Measurements from ENCODE around the gene CS.
A peak's percentile ranks its signal among the peaks of the same experiment; 100 is the strongest.
"Not testable (repeated sequence)": the region's sequence is repeated elsewhere in the genome, so short reads cannot be mapped to it uniquely, and the experiment has no call there.

Gene CS

GRCh38 chr12:56299853-56300643, at the start of gene CS:
CS (minus strand) TSS chr12:56300330; CDS start chr12:56300201, 129 bp downstream.
- peak; percentile 91 to 99 (median 98) for DNase-seq (ENCODE audit: low read depth in 4 of 4, low spot score in 1 of 4)

DNA sequence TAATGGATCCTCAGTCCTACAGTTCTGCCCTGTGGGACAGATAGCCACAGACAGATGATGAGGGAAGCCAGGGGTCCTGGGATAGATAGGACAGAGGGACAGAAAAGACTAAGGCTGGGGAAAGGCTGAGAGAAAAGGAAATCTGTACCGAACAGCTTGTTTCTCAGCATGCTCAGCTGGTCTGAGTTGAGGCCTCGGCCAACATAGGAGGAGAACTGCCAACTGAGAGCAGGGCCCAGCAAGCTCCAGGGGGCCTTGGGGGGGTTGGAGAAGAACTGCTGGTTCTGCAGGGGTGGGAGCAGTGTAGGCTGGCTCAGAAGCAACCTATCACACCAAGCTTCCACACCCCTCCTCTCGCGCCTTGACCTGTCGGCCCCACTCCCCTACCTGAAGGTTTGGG, 48.6 kb upstream of the CS start:
- DNase-seq (ENCODE audit: low read depth in 4 of 4, low spot score in 1 of 4): no peak

DNA sequence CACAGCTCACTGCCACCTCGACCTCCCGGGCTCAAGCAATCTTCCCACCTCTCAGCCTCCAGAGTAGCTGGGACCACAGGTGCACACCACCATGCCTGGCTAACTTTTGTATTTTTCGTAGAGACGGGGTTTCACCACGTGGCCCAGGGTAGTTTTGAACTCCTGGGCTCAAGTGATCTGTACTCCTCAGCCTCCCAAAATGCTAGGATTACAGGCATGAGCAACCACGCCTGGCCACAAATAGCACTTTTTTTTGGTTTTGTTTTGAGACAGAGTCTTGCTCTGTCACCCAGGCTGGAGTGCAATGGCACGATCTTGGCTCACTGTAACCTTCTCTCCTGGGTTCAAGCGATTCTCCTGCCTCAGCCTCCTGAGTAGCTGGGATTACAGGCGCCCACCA, 47.1 kb upstream of the CS start:
- not testable (repeated sequence) for DNase-seq (ENCODE audit: low read depth in 4 of 4, low spot score in 1 of 4)

DNA sequence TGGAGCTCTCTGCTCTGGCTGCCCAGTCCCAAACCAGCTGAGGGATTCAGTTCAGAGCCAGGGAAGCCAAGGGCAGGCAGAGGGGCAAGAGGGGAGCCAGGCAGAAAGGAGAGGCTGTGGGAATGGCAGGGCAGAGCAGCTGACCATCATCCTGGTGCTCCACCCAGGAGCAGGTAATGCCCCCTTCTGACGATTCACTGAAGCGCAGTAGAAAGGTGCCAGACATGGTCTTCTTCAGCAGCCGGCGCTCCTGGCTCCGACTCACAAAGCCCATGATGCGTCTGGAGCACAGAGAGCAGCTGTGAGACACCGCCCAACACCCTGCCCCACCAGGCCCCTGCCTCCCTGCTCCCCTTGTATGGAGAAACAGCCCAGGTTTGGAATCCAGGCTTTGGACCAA, 46.5 kb upstream of the CS start:
- no peak for DNase-seq (ENCODE audit: low read depth in 4 of 4, low spot score in 1 of 4)

- DNase-seq (ENCODE audit: low read depth in 4 of 4, low spot score in 1 of 4): not testable (repeated sequence)
Observed at GRCh38 chr12:56342290-56342689, 42.2 kb upstream of the CS start.

- no peak for DNase-seq (ENCODE audit: low read depth in 4 of 4, low spot score in 1 of 4)
Observed at GRCh38 chr12:56341616-56342015, 41.5 kb upstream of the CS start.

- no peak for DNase-seq (ENCODE audit: low read depth in 4 of 4, low spot score in 1 of 4)
Observed at GRCh38 chr12:56339158-56339422, 39.0 kb upstream of the CS start.

DNA sequence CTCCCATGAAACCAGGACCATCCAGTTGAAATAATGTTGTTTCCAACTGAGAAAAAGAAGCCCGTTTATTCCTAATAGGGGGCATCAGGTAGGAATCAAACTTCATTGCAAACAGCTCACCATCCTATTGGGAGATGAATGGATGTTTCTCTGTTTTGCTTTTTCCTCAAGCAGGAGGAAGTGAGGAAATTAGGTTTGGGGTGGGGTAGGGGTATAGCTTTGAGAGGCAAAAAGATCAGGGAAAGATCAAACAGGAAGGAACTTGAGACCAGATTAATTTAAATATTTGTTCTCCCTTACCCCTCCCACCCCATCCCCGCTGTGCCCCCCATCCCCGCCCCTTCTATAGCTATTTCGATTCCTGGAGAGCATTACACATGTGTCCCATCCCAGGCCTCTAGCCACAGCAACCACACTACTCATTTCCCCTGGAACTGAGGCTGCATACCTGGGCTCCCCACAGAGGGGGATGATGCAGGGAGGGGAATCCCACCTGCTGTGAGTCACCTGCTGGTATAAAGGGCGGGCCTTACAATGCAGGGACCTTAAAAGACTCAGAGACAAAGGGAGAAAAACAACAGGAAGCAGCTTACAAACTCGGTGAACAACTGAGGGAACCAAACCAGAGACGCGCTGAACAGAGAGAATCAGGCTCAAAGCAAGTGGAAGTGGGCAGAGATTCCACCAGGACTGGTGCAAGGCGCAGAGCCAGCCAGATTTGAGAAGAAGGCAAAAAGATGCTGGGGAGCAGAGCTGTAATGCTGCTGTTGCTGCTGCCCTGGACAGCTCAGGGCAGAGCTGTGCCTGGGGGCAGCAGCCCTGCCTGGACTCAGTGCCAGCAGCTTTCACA, 38.4 kb upstream of the CS start, which contains the start of gene IL23A:
Gene IL23A, plus strand, starts transcription at position 577 of the 850 bp plus-strand sequence. Its CDS starts 161 bp downstream, at position 738.
- DNase-seq (ENCODE audit: low read depth in 4 of 4, low spot score in 1 of 4): peak; percentile 53 to 86 (median 70)

DNA sequence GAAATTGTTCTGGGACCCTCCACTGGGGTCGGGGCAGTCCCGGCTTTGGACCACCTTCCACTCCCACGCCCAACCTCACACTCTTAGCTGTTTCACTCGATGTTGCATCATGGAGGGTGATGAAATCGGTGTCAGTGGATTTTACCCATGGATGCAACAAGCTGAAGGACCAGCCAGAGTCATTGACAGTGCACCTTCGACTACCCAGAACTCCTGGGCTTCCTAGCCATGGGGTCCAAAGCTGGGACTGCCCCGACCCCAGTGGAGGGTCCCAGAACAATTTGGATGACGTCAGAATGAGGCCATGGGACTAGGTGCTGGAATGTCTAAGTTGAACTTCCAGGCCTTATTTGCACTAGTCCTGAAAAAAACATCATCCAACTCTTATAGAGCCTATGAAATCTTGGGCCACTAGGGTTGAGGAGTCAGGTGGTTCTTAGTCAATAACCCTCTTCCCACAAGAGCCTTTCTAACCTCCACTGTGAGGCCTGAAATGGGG, 37.7 kb upstream of the CS start:
- DNase-seq (ENCODE audit: low read depth in 4 of 4, low spot score in 1 of 4): no peak

DNA sequence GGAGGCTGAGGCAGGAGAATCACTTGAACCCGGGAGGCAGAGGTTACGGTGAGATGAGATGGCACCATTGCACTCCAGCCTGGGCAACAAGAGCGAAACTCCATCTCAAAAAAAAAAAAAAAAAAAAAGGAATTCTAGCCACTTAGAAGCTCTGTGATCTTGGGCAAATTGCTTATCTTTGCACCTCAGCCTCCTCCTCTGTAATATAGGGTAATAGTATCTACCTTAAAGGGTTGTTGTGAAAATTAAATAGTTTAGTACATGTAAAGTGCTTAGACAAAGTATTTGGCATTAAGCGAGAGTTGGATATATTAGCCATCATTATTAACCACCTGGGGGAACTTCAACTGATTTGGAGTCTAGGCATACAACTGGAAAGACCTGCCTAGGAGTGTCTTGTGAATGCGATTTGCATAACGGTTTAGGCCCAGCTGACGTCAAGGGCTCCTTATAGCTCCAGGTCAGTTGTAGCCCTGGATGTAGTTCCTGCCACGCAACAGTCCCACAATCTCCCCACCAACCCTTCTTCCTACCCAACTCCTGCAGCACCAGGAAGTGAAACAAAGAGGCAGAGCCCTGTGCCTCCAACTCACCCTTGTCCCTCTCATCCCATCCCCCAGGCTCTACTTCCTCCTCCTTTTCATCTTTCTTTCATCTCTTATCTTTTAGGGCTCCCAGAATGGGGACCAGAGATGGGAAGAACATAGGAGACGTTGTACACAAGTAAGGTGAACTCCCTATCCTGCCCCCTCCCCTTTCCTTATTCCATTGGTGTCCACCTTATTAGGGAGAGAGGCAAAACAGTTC, 36.4 kb upstream of the CS start:
- no peak for DNase-seq (ENCODE audit: low read depth in 4 of 4, low spot score in 1 of 4)

- not testable (repeated sequence) for DNase-seq (ENCODE audit: low read depth in 4 of 4, low spot score in 1 of 4)
Observed at GRCh38 chr12:56335527-56335926, 35.4 kb upstream of the CS start.

DNA sequence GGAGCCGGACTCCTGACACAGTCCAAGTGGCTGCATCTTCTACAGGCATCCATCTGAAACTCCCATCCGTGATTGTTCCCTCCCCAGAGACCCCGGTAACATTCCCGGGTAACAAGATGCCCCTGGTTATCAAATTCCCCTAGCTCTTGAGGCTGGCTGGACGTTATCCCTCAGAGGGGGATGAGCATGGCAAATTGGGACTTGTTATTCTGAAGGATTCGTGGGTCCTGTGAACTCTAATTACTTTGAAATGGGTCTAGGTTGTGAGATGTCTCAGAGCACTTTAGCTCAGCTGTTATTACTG, 34.3 kb upstream of the CS start:
- DNase-seq (ENCODE audit: low read depth in 4 of 4, low spot score in 1 of 4): no peak

- DNase-seq (ENCODE audit: low read depth in 4 of 4, low spot score in 1 of 4): peak; percentile 71 to 93 (median 82)
Observed at GRCh38 chr12:56333679-56334489, 33.8 kb upstream of the CS start, which contains the start of gene PAN2. PAN2 (minus strand) TSS chr12:56334000; CDS start chr12:56333094, 906 bp downstream.

- DNase-seq (ENCODE audit: low read depth in 4 of 4, low spot score in 1 of 4): no peak
Observed at GRCh38 chr12:56333197-56333678, 33.1 kb upstream of the CS start.

DNA sequence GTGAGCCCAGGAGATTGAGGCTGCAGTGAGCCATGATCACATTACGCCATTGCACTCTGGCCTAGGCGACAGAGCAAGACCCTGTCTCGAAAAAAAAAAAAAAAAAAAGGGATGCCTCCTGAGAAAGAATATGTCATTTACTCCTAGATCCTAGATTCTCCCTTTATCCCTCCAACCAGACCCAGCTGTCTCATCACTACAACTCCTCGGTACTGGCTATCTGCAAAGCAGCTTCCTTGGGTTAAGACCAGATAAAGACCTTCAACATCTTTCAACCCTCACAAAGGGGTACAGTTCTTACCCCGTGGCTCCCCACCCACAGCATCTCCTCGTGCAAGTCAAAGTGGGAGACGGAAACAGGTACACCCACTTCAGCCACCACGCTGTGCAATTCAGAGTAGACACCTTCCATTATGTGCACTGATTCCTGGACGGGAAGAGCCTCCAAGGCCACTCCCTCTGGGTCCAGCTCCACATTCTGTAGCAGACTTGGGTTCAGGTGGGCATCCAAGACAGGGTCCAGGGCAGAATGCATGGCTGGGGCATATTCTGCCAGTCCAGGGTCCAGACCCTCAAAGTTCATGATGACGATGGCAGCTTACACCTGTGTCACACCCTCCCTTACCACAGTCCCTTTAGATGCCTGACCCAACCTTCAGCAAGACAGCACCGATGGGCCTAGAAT, 32.5 kb upstream of the CS start:
- DNase-seq (ENCODE audit: low read depth in 4 of 4, low spot score in 1 of 4): no peak

- DNase-seq (ENCODE audit: low read depth in 4 of 4, low spot score in 1 of 4): no peak
Observed at GRCh38 chr12:56330936-56331490, 30.9 kb upstream of the CS start.

GRCh38 chr12:56326533-56326932, 26.4 kb upstream of the CS start:
- no peak for DNase-seq (ENCODE audit: low read depth in 4 of 4, low spot score in 1 of 4)

GRCh38 chr12:56326126-56326525, 26.0 kb upstream of the CS start:
- no peak for DNase-seq (ENCODE audit: low read depth in 4 of 4, low spot score in 1 of 4)

DNA sequence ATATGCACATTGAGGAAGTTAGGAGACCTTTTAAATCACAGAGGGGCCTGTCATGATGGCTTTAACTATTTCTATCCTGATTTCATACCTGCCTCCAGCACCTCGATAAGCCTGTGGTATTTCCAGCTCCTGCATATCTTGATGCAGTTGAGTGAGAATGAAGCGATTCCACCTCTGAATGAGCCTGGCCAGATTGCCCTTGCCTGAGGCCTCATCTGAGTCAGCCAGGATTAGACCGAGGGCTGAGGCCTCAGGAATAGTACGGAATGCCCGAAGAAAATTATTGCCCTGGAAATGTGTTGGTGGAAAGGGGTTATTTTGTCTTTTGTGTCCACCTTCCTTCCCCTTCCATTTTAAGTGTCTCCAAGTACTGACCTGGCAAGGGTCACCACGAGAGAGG, 24.1 kb upstream of the CS start:
- DNase-seq (ENCODE audit: low read depth in 4 of 4, low spot score in 1 of 4): no peak

GRCh38 chr12:56321610-56322009, 21.5 kb upstream of the CS start:
- DNase-seq (ENCODE audit: low read depth in 4 of 4, low spot score in 1 of 4): not testable (repeated sequence)

All from stimulated activated CD4-positive, alpha-beta T cell treated with anti-CD3 and anti-CD28 coated beads, Interleukin-1b, Interleukin-23, amount 100 ng/mL, for 24 hours (primary cell).